IMR-90 (cell line): ENCODE data around the gene SRPRB. TPM values are rescaled to one million over a fixed set of nuclear protein-coding genes. Genes with fewer than 3 reads are reported as not detected.
A peak's percentile ranks its signal among the peaks of the same experiment; 100 is the strongest.

Experiments
- ATAC-seq: fragments of 200-7000 bp; cut with Tn5 transposase; 2 replicates; pipeline ENCODE4 v1.9.1; 2020; ENCODE audit warnings: low read depth, mild to moderate bottlenecking, moderate library complexity
- BruUV-seq: library from RNA; stranded (reverse); fragments of 400-500 nt; replicated peaks from 2 replicates; lab custom pipeline; 2021; lab: Mats Ljungman, UMichigan
- CTCF ChIA-PET: fragments of 300-600 bp; formaldehyde crosslinking; extraction: SDS; loops from one replicate; lab custom pipeline; 2021; ENCODE audit warnings: antibody characterized with exemption; lab: Yijun Ruan, JAX
- POLR2A ChIA-PET: fragments of 300-600 bp; sonication (Branson Sonifier 250); formaldehyde crosslinking; loops from one replicate; lab custom pipeline; 2022; ENCODE audit warnings: antibody characterized with exemption; ENCODE audit not compliant: unreplicated experiment; lab: Charles Lee
- DNase-seq: peaks from one replicate; pipeline ENCODE4 v3.0.0; 2013
- H2AFZ ChIP-seq: replicated peaks from 2 replicates; pipeline ENCODE3; 2013; ENCODE audit warnings: low read length, mild to moderate bottlenecking; ENCODE audit not compliant: poor library complexity
- H2AK5ac ChIP-seq: 2 replicates; pipeline ENCODE4 v1.6.1; 2013; ENCODE audit warnings: low read depth, low read length, inconsistent platforms
- H2AK9ac ChIP-seq: replicated peaks from 2 replicates; pipeline ENCODE3; 2013; ENCODE audit warnings: mild to moderate bottlenecking, low read depth, low read length, moderate library complexity; ENCODE audit not compliant: poor library complexity
- H2BK120ac ChIP-seq: 2 replicates; pipeline ENCODE4 v1.6.1; 2013; ENCODE audit warnings: low read depth, low read length, inconsistent platforms
- H2BK15ac ChIP-seq: 3 replicates; pipeline ENCODE4 v1.6.1; 2013; ENCODE audit warnings: low read depth, low read length, inconsistent platforms
- H2BK20ac ChIP-seq: 2 replicates; pipeline ENCODE4 v1.6.1; 2013; ENCODE audit warnings: low read depth, mild to moderate bottlenecking, inconsistent platforms, low read length, moderate library complexity
- H2BK5ac ChIP-seq: 2 replicates; pipeline ENCODE4 v1.6.1; 2013; ENCODE audit warnings: mild to moderate bottlenecking, low read depth, low read length, inconsistent platforms; ENCODE audit not compliant: poor library complexity, severe bottlenecking
- H3K14ac ChIP-seq: replicated peaks from 2 replicates; pipeline ENCODE4 v1.6.1; 2013; ENCODE audit warnings: low read depth, low read length, inconsistent platforms
- H3K18ac ChIP-seq: 2 replicates; pipeline ENCODE4 v1.6.1; 2013; ENCODE audit warnings: low read depth, low read length, control low read depth
- H3K23ac ChIP-seq: 2 replicates; pipeline ENCODE4 v1.6.1; 2013; ENCODE audit warnings: low read depth, low read length, inconsistent platforms
- H3K27ac ChIP-seq: 2 replicates; pipeline ENCODE4 v1.5.1; 2013; ENCODE audit warnings: mild to moderate bottlenecking, control low read depth, low read length; ENCODE audit not compliant: insufficient read depth
- H3K27me3 ChIP-seq: 2 replicates; pipeline ENCODE4 v1.6.1; 2013; ENCODE audit warnings: low read length; ENCODE audit not compliant: control insufficient read depth, insufficient read depth
- H3K36me3 ChIP-seq: 2 replicates; pipeline ENCODE4 v1.6.1; 2013; ENCODE audit warnings: low read length, mixed read lengths; ENCODE audit not compliant: control insufficient read depth, insufficient read depth
- H3K4ac ChIP-seq: 2 replicates; pipeline ENCODE4 v1.6.1; 2013; ENCODE audit warnings: low read depth, low read length, inconsistent platforms
- H3K4me1 ChIP-seq: 2 replicates; pipeline ENCODE4 v1.6.1; 2013; ENCODE audit warnings: low read length, mixed read lengths; ENCODE audit not compliant: control insufficient read depth, insufficient read depth
- H3K4me2 ChIP-seq: 2 replicates; pipeline ENCODE4 v1.6.1; 2013; ENCODE audit warnings: low read depth, mild to moderate bottlenecking, control low read depth, low read length, moderate library complexity
- H3K4me3 ChIP-seq: 2 replicates; pipeline ENCODE4 v1.5.1; 2013; ENCODE audit warnings: low read depth, mild to moderate bottlenecking, control low read depth, low read length, moderate library complexity; ENCODE audit not compliant: insufficient read depth
- H3K56ac ChIP-seq: 2 replicates; pipeline ENCODE4 v1.6.1; 2013; ENCODE audit warnings: low read length, inconsistent platforms; ENCODE audit not compliant: insufficient read depth; ENCODE audit errors: extremely low read depth
- H3K79me1 ChIP-seq, 2 experiments: 2 replicates each; pipeline ENCODE4 v1.6.1; 2013; ENCODE audit warnings: low read length in 2 of 2, inconsistent platforms in 1 of 2, low read depth in 1 of 2
- H3K9ac ChIP-seq: 2 replicates; pipeline ENCODE4 v1.6.1; 2013; ENCODE audit warnings: low read depth, low read length, control low read depth
- H3K9me1 ChIP-seq: 2 replicates; pipeline ENCODE4 v1.6.1; 2013; ENCODE audit warnings: low read length, inconsistent platforms; ENCODE audit not compliant: insufficient read depth
- H3K9me3 ChIP-seq: 2 replicates; pipeline ENCODE4 v1.6.1; 2013; ENCODE audit warnings: low read length; ENCODE audit not compliant: control insufficient read depth, insufficient read depth
- H4K20me1 ChIP-seq: 2 replicates; pipeline ENCODE4 v1.6.1; 2013; ENCODE audit warnings: low read length, inconsistent platforms; ENCODE audit not compliant: insufficient read depth
- H4K5ac ChIP-seq: 2 replicates; pipeline ENCODE4 v1.6.1; 2013; ENCODE audit warnings: mild to moderate bottlenecking, low read depth, low read length, control low read depth
- H4K8ac ChIP-seq, 2 experiments: 2 replicates each; pipeline ENCODE4 v1.6.1; 2013; ENCODE audit warnings: low read depth in 2 of 2, low read length in 2 of 2, control low read depth in 1 of 2, inconsistent platforms in 1 of 2
- H4K91ac ChIP-seq: 2 replicates; pipeline ENCODE4 v1.6.1; 2013; ENCODE audit warnings: low read depth, low read length, inconsistent platforms; ENCODE audit not compliant: insufficient read depth
- CEBPB ChIP-seq: IDR thresholded peaks from 2 replicates; pipeline ENCODE4 v1.6.1; 2012; ENCODE audit warnings: low read depth, low read length, improper control_type of control experiment
- POLR2A ChIP-seq: IDR thresholded peaks from 2 replicates; pipeline ENCODE4 v1.6.1; 2012; ENCODE audit warnings: mild to moderate bottlenecking, low read depth, low read length
- RAD21 ChIP-seq: IDR thresholded peaks from 2 replicates; pipeline ENCODE4 v1.6.1; 2012; ENCODE audit warnings: low read length, improper control_type of control experiment
- WGBS, 2 experiments: methylation state at CpG; one replicate each; pipeline versions ENCODE4 v1.1.5 to v1.1.7; 2013; ENCODE audit warnings: missing lambda C conversion rate in 2 of 2; ENCODE audit not compliant: insufficient read length in 1 of 2; ENCODE audit errors: extremely low coverage in 2 of 2; 5-methylcytosine and 5-hydroxymethylcytosine counted together
- dilution Hi-C: fragments of 300-500 bp; cut with HindIII; formaldehyde crosslinking; loops from one replicate; pipeline ENCODE4 v1.14.3; 2018; ENCODE audit warnings: low sequenced_read_pairs; ENCODE audit not compliant: unreplicated experiment
- in situ Hi-C: fragments of 300-500 bp; cut with MboI; formaldehyde crosslinking; loops from 3 replicates; pipeline ENCODE4 v1.14.3; 2019; ENCODE audit warnings: low sequenced_read_pairs, inconsistent platforms, mixed read lengths
- intact Hi-C: fragments of 100-400 bp; cut with micrococcal nuclease; formaldehyde crosslinking; loops from 2 replicates; pipeline ENCODE4 v1.10.0; 2022
- polyA plus RNA-seq, 3 experiments: library from polyadenylated mRNA; depleted of rRNA; stranded (reverse); fragments of >200 nt; gene quantifications; 2 replicates each; pipeline ENCODE4 v1.2.3, GENCODE V29; 2012; ENCODE audit warnings: low replicate concordance in 1 of 3
- total RNA-seq: library from RNA; depleted of rRNA; stranded (reverse); fragments of >200 nt; gene quantifications from 2 replicates; pipeline ENCODE4 v1.2.3, GENCODE V29; 2012

Gene SRPRB
- total and polyA plus RNA-seq, 2 of the 4 experiments (the other 2 are of a cell fraction), result 28.8 to 131 TPM

DNA sequence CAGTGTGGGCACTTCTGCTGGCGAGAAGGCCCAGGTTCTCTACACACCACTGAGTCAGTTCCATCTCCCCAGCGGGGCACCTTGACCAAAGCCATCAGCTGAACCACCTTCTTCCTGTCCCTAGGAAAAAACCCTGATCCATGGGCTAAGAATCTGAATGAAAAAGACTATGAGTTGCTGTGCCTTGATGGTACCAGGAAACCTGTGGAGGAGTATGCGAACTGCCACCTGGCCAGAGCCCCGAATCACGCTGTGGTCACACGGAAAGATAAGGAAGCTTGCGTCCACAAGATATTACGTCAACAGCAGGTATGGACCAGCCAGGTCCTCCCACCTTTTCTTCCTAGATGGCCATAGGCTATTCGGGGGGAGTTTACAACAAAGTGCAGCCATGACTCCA, 30.3 kb upstream of the SRPRB start:
- Histone ChIP-seq H4K91ac (no peak overlapping the region), H3K27ac (no peak overlapping the region), H3K4ac (no peak overlapping the region), H3K9me3 (no peaks in the 10 kb centered on the region), H4K20me1 (no peaks in the 10 kb centered on the region), H3K18ac (no peak overlapping the region), H3K9me1 (no peaks in the 10 kb centered on the region), H2AFZ (peak overlapping the region; percentile 5), H3K4me1 (no peaks in the 10 kb centered on the region), H3K79me1 (no peaks in the 10 kb centered on the region), H2BK5ac (no peak overlapping the region), H2BK20ac (no peak overlapping the region), H2BK120ac (no peak overlapping the region), H3K14ac (no peak overlapping the region), H3K56ac (no peak overlapping the region), H3K4me2 (no peak overlapping the region), H2BK15ac (no peak overlapping the region), H3K9ac (no peak overlapping the region), H2AK5ac (no peak overlapping the region), H3K23ac (no peak overlapping the region), H3K36me3 (no peaks in the 10 kb centered on the region), H4K5ac (no peak overlapping the region), H2AK9ac (no peak overlapping the region), H3K4me3 (no peak overlapping the region), H3K27me3 (peaks cover 8% of the 10 kb centered on the region), H4K8ac (no peak overlapping the region)
- POLR2A ChIA-PET, result no interaction called here
- no TSS peak for BruUV-seq
- ATAC-seq, result no peak
- DNase-seq, result no peak
- CTCF ChIA-PET, result no interaction called here
- dilution Hi-C loops, result no loop called here
- in situ Hi-C loops, result no loop called here
- no CpG with 5 or more reads among the region's 9 CpGs for WGBS, 2 experiments
- no peak for TF ChIP-seq POLR2A
- no peak for TF ChIP-seq RAD21
- no peak for TF ChIP-seq CEBPB
- intact Hi-C loops, result no loop called here
